Stimulated activated CD4-positive, alpha-beta T cell treated with anti-CD3 and anti-CD28 coated beads, Interleukin-12 subunit alpha, Interleukin-12 subunit beta, amount 100 ng/mL, for 4 hours (primary cell): Measurements from ENCODE around the gene SHOC2.
A peak's percentile ranks its signal among the peaks of the same experiment; 100 is the strongest.
"Not testable (repeated sequence)": the region's sequence is repeated elsewhere in the genome, so short reads cannot be mapped to it uniquely, and the experiment has no call there.

Source experiments
- DNase-seq: peaks from one replicate; pipeline ENCODE4 v3.0.0-alpha.2; 2020

Gene SHOC2

DNA sequence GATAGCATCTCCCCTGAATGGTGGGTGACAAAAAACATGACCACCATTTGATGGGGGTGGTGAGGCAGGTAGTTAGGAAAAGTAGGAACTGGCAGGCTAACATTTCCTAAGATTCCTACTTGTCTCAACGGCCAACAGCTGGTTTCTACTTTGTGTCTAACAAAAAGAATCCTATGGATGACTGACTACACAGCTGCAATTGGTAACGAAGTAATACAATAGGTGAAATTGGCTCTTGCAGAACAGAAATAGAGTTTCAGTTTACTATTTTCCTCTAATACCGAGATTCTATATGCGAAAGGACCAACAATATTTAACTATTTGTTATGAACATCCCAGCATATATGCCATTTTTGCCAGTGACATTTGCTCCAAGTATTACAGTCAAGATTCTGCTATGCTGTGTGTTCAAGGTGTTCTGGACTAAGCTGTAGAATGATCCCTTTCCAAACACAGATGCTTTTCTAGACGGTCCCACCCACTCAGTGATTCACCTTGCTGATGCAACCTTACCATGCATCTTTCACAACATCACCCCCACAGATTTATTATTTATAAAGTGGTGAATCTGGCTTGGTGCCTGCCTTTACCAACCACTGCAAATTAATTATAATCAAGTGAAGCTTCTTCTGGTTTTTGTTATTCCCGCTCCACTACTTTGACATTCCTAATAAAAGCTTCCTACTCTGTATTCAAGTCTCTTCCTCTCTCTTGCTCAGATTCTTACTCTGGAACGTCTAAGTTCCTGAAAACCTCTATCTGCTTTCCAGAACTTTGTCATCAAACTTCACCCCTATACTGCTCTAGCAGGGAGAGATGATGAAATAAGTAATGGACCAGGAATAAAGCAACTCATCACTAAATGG, 17.2 kb upstream of the SHOC2 start:
- no peak for DNase-seq

DNA sequence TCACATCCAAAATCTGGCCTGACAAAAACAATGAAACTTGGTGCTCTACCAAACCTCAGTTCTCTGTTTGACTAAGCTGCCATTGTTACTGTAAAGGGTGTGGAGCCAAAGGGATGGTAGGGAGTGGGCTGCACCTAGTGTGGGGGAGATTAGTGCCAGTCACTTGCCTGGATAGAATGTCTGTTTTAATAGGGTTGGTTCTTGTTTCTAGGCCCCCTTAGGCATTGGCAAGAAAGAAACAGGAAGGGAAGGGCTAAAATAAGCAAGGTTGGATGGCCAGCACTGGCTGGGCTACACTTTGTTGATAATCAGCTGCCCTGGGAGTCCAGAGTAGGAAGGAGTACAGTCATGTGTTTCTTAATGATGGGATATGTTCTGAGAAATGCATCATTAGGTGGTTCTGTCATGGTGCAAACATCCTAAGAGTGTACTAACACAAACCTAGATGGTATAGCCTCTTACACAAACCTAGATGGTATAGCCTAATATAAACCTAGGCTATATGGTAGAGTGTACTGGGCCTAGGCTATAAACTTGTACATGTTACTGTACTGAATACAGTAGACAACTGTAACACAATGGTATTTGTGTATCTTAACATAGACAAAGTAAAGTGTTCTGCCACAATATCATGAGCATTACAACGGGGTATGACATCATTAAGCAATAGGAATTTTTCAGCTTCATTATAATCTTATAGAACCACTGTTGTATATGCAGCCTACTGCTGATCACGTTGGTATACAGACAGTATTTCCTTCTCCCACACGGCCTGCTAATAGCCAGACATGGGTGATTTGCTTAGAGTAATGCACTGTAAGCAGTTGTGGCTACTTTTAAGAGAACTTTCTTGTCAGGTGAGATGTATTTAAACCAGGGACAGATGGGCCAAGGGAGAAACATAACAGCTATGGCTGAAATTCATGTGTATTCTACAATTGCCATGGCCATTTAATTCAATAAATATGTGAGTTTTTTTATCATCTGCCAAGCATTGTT, 15.8 kb upstream of the SHOC2 start:
- DNase-seq: no peak

DNA sequence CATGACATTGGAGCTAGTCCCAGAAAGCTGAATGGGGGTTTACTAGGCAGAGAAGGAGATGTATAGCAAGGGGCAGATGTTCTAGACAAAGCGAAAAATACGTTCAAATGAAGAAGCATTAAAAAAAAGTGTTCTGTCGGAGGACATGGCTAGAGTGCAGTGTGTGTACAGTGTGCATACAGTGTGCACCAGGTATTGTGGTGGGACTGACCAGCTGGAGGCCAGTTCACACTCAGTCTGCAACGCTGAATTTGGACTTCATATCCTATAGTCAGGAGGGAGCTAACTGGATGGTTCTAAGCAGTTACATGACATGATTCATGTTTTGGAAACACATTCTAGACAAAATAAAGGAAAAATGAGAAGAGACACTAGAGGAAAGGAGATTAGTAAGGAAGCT, 9.3 kb upstream of the SHOC2 start:
- no peak for DNase-seq

DNA sequence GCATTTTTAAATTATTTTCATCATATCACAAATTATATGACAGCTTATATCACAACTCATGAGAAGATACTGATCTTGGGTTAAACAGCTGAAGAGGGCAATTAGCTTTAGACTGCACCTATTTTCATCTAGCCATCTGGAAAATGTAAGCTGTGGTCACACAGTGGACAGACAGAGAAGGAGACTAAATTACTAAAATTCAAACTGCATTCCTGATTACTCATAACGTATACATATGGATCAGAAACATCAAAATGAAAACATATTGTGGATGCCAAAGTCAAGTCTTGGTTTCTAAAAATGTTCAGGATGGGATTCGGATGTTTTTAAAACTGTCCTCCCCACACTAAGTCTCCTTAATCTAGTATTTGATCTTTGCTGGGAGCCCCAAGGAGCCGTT, 7.0 kb upstream of the SHOC2 start:
- DNase-seq: no peak

DNA sequence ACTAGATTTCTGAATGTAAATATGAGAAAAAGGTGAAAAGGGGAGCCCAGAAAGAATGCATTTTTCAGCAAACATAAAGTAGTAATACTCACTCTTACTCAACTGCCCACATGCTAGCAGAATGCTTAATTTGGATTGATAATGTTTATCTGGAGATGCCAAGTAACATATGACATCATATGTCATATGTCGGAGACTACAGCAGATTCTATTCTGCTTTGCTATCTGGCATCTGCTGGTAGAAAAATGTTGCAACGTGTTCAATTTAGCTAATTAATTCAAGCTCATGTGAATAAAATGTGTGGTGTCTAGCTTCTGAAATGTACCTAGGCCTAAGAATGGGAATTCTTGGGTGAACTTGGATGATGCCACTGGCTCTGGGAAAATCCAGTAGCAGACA, 5.0 kb upstream of the SHOC2 start:
- no peak for DNase-seq

DNA sequence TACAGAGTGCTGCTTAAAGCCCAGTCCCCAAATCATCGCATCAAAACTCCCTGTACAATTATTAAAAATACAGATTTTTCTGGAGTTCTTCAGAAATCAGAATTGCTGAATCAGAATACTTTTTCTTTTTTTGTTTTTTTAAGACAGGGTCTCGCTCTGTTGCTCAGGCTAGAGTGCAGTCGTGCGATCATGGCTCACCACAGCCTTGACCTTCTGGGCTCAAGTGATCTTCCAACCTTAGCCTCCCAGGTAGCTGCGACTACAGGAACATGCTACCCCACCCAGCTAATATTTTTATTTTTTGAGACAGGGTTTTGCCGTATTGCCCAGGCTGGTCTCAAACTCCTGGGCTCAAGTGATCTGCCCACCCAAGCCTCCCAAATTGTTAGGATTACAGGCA, 4.4 kb upstream of the SHOC2 start:
- no peak for DNase-seq

DNA sequence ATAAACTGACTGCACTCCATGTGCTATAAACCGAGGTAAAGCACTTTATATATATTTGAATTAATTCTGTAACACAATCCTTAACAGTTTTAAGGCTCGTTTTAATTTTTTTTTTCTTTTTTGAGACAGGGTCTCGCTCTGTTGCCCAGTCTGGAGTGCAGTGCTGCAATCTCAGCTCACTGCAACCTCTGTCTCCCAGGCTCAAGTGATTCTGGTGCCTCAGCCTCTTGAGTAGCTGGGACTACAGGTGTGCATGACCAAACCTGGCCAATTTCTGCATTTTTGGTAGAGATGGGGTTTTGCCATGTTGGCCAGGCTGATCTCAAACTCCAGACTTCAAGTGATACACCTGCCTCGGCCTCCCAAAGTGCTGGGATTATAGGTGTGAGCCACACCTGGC, 3.8 kb upstream of the SHOC2 start:
- not testable (repeated sequence) for DNase-seq

DNA sequence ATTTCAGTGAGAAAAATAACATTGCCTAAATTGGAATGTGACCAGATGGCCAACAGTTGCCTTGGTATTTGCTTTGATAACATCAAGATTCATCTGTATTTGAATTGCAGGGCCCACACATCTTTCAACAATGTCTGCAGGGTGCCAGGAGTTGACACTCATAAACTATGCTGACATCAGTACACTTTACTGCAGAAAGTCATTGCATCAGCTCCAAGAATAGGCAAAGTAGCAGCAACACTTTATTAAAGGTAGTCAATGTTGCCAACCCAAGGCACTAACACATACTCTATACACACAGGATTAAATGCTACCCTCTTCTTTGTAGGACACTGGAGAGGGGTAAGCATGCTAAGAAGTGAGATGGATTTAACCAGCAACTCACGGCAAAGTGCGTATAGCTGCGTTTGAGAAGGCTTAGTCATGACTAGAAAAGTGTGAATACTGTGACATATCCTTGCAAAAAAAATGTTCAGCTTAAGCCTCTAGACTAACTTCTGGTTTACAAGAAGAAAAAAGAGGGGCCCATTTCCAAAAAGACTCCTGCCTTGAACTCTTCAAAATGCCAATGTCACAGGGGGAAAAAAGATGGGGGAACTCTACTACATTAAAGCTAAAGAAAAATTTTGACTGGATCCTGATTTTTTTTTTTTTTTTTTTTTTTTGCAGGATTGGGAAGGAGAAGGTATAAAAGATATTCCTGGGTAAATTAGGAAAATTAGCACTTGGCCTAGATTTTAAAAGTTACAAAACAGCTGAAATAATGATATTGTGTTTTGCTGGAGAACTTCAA, 2.7 kb upstream of the SHOC2 start:
- no peak for DNase-seq

DNA sequence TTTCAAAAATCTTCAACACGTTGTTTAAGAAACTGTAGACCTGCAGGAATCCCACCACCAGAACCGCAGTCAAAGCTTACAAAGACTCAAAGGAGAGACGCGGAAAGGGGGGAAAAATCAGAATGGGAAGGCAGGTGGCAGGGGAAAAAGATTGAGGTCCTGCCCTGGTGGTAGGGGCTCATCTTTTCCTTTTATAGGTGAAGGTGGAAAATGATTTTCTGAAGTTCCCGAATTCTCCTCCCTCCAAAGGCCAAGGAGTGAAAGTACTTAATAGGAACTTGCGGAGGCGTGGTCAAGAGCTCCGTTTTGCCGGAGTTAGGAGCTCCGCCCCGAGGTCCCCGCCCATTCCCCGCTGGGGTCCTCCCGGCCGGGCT, 1.1 kb upstream of the SHOC2 start:
- peak; percentile 79 for DNase-seq

DNA sequence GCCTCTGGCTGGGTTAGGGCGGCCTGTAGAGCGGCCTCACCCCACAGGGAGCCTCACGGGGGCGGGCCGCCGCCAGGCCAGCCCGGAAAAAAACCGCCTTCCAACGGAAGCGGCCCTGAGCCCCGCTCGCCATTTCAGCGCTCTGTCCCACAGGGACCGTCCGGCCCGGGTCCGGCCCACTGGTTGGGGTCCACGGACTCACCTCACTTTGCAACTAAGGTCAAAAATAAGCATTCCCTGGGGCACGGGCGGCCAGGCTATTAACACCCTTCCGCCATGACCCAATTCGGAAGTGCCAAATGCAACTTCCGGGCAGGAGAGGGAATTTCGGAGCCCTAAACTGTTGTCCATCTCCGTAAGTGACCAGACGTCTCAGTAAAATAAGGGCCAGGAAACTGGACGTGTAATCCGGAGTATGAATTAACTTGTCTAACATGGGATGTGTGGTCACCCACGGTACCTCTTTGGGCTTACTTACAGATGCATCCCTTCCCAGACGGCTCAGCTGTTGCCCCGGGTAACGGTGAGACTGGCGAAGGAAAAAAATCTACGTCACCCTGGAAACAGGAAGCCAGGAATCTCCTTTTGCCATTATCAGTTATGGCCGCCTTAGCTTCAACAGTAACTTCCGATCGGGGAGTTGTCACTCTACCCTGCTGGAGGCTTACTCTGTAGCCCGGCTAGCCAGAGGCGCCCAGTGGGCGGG, 608 bp upstream of the SHOC2 start, which contains the start of gene BBIP1:
Gene BBIP1 (minus strand): TSS at position 538 of the 706 bp plus-strand sequence. CDS start 1,023 bp downstream, outside the sequence.
- no peak for DNase-seq

DNA sequence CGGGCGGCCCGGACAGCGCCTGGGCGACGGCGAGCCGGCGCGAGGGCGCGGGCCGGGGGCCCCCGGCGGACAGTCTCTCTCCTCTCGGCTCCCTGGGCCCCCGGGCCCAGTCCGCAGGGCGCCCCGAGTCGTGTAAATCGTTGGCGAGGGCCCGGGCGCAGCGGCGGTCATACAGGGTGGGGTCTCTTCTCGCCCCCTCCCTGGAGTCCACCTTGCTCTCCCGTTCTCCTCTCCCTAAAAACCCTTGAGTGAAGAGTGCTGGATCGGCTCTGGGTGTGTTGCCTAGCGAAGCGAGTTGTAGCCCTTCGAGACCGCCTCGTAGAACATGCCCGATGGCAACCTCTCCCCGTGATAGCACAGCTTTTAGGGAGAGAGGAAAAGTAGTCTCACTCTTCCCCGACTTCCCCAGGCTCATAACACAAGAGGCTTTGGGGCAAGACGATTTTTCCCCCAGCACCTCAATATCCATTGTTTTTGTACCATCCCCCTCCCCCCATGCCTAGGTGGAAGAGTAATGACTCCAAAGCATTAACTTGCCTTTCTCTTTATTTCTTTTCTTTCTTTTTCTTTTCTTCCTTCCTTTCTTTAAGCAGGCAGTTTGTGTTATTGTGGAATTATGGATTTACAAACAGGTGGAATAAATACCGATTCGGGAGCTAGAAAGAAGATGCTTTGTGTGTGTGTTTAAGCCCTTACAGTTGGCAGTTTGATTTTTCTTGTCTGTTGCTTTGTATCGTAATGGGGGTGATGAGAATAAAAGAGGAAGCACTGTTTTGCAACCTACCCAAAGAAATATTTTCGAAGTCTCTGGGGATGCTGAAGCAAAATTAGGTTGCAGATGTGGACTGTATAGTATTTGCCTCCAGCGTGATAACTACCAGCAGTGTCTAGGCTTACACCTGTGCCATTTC, 822 bp downstream of the SHOC2 start:
- DNase-seq: no peak

DNA sequence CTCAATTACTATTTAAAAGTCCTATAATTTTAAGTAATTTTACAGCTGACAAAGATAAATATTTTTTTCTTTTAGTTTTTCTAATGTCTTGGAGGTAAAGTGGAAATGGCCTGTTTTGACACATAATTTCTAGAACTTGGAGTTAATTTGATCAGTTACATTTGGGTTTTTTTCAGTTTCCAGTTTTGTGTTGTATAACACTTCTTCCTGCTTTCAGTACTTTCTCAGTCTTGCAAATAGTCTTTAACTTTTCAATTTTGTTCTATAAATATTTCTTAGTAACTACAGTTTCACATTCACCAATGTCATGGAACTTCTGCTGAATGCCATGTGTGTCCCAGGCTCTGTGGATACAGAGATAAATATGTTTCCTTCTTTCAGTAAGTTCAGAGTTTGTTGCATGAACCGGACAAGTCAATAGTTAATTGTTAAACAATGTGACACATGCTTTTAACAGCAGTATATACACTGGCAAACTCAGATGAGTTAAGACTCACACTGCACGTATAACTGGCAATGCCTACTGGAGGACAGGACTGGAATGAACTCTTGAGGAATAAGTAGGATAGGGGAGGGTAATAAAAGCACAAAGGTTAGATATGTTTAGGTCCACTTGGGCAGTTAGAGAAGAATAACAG, 4.6 kb downstream of the SHOC2 start:
- DNase-seq: no peak

DNA sequence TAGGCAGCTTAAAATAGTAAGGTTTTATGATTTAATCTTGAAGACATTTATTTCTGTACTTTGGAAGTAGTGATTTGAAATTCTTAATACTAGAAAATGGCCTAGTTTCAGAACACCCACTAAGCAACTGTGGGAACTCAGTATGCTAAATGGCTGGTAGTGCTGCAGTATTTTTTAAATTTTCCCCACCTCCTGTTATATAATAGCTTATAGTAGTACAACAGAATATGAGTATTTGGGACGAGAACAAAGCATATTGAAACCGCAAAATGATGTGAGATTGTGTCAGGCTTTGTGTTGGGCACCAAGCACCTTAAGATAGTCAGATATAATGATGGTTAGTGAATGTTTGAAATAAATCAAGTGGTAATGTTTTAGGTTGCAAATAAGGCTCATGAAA, 8.1 kb downstream of the SHOC2 start:
- DNase-seq: no peak

DNA sequence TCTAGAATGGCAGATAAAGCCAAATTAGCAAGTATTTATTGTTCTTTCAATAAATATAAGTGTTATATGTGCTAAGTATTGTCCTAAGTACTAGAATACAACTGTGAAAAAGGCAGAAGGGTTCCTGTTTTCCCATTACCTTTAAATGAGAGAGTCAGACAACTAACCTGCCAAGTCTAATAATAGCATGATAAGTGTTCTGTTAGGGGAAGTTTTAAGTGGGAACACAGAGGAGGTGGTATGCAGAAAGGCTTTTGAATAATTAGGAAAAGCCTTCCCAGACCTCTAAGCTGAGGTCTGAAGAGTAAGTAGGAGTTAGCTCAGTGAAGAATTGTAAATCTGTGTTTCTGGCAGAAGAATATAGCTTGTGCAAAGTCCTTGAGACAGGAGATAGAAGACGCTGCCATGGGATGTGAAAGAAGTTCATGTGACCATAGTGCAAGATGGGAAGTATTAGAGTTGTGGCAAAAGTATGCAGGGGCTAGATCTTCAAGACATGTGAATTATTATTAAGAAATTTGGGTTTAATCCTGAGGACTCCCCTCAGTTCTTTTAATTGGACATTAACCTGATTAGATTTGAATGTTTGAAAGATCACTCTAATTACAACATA, 12.5 kb downstream of the SHOC2 start:
- DNase-seq: no peak

DNA sequence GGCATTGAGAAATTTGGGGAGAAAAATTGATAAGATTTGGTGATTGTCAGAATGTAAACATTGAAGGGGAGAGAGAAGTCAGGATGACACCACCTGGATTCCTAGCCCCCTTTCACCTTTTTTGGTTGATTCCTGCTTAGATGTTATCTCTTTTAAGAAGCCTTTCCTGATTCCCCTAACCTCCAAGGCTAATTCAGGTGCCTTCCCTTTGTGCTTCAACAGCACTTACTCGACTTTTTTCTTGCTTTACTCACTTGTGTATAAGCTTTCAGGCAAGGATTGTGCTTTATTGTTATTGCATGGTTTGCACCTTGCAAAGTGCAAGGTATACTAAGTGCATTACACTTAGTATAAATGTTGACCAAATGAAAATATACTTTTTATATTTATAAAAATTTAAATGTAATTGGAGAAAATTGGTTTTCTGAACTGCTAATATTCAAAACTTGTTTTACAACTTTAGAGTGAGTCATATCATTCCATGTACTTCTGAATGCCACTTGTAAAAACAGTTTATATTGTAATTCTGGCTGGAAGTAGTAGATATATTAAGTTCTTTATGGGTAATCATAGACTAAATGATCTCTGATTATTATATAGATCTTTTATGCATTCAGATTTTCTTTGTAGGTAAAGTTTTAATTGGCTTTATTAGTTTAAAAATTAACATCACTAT, 13.2 kb downstream of the SHOC2 start:
- no peak for DNase-seq

DNA sequence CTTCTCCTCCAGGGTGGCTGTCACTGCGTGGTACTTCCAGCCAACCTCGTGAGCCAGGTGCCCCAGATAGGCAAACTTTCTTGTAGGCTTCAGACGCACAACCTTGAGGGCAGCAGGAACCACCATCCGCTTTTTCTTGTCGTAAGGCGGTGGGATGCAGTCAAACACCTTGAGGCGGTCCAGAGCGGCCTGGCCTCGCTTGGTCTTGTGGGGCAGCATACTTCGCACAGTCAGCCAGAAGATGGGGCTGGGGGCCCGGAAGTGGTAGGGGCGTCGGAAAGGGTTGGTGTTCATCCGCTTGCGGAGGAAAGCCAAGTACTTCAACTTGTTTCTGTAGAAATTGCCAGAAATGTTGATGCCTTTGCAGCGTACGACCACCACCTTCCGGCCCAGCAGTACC, 17.4 kb downstream of the SHOC2 start:
- DNase-seq: no peak

DNA sequence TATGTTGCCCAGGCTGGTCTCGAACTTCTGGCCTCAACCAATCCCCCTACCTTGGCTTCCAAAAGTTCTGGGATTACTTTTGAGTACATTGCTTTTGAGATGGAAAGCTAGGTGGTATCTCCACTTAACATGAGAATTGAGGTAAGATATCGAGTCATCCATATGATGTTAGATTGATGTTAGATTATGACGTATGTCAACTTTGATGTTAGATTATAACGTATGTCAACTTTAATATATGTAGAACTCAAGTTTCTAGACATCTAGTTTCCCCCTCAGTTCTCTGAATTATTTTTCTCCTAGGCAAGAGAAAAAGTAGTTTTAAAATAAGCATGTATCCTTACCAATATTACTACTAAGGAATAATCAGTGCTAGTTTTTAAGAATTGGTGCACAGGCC, 20.0 kb downstream of the SHOC2 start:
- no peak for DNase-seq

DNA sequence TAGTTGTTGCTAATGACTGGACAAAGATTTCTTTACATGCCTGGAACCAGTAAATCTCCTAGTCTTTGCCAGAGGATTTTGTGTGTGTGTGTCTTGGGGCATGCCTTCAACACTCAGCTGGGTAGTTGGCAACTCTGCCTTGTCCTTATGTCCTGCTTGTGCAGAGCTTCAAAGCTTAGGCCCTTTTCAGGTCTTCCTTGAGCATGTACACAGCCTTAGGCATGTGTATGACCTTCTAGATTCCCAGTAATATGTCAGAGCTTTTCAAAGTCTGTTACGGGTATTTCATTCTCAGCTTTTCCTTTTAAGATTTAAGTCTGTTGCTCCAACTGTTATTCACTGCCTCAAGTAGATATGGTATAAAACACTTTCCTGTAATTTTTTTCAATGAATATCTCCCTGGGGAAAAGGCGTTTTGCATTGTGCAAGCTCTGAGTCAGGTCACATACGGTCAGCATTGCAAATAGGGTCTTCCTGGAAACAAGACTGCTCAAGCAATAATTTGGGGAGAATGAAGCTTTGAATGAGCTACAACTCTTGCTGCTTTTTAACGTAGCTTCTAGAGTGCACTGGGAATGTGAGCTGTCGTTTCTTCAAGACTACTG, 25.5 kb downstream of the SHOC2 start:
- no peak for DNase-seq

DNA sequence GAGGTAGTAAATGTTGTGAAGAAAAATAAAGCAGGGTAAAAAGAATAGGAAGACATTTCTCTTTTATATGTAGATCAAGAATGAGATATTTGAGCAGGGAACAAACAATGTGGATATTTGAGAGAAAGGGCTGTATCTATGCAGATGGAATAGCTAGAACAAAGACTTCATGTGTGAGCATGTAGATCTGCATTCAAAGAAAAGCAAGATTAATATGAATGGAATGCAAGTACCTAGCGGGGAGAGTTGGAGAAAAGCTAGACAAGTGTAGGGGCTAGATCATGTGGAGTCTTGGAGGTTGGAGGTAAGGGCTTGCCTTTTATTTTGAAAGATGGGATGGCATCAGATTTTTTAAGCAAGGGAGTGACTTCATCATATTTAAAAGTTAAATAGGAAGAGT, 27.1 kb downstream of the SHOC2 start:
- DNase-seq: no peak
